HG02763 (cell line): Measurements from ENCODE around the gene WASL.
"Not testable (repeated sequence)": the region's sequence is repeated elsewhere in the genome, so short reads cannot be mapped to it uniquely, and the experiment has no call there.

ENCODE experiments used
- ATAC-seq: cut with Tn5 transposase; IDR thresholded peaks from one replicate; pipeline ENCODE4 v1.9.1; 2021; ENCODE audit warnings: mild to moderate bottlenecking, moderate library complexity; ENCODE audit not compliant: unreplicated experiment

WASL gene

GRCh38 chr7:123735539-123735938 lies 13.3 kb downstream of the WASL start:
- ATAC-seq: no peak

GRCh38 chr7:123734498-123734897 lies 14.3 kb downstream of the WASL start:
- ATAC-seq: no peak

GRCh38 chr7:123732413-123733091 lies 16.3 kb downstream of the WASL start:
- no peak for ATAC-seq

- ATAC-seq: no peak
These were observed 19.6 kb downstream of the WASL start for GRCh38 chr7:123729218-123729578.

GRCh38 chr7:123727071-123727837 lies 21.5 kb downstream of the WASL start:
- ATAC-seq: no peak

GRCh38 chr7:123725586-123726171 lies 23.1 kb downstream of the WASL start:
- ATAC-seq: no peak

- ATAC-seq: no peak
These were observed 24.0 kb downstream of the WASL start for GRCh38 chr7:123724817-123725253.

GRCh38 chr7:123723913-123724312 lies 24.9 kb downstream of the WASL start:
- ATAC-seq: no peak

- not testable (repeated sequence) for ATAC-seq
These were observed 28.3 kb downstream of the WASL start for GRCh38 chr7:123720527-123720926.

- no peak for ATAC-seq
These were observed 29.5 kb downstream of the WASL start for GRCh38 chr7:123719197-123719721.

- no peak for ATAC-seq
These were observed 30.0 kb downstream of the WASL start for GRCh38 chr7:123718773-123719172.

GRCh38 chr7:123717689-123718088 lies 31.1 kb downstream of the WASL start:
- ATAC-seq: no peak

- no peak for ATAC-seq
These were observed 31.9 kb downstream of the WASL start for GRCh38 chr7:123716877-123717276.

GRCh38 chr7:123715799-123716198 lies 33.0 kb downstream of the WASL start:
- no peak for ATAC-seq

GRCh38 chr7:123715198-123715597 lies 33.6 kb downstream of the WASL start:
- no peak for ATAC-seq

GRCh38 chr7:123714296-123715080 lies 34.3 kb downstream of the WASL start:
- ATAC-seq: no peak

- ATAC-seq: no peak
These were observed 36.2 kb downstream of the WASL start for GRCh38 chr7:123712619-123713018.

GRCh38 chr7:123711832-123712293 lies 36.9 kb downstream of the WASL start:
- no peak for ATAC-seq

- no peak for ATAC-seq
These were observed 38.1 kb downstream of the WASL start for GRCh38 chr7:123710683-123711082.

- ATAC-seq: no peak
These were observed 39.3 kb downstream of the WASL start for GRCh38 chr7:123709525-123709924.
